Measurements from ENCODE around the gene PCED1B.

GRCh38 chr12:47244835-47245234 lies 165.4 kb downstream of the PCED1B start:
- no peak for TF ChIP-seq CTCF (IDR thresholded peaks at IDR 0.05)
- TF ChIP-seq POLR2A (IDR thresholded peaks at IDR 0.05) = no peak
